ENCODE measurements around the gene MRPS30.
"Not testable (repeated sequence)": the region's sequence is repeated elsewhere in the genome, so short reads cannot be mapped to it uniquely, and the experiment has no call there.

MRPS30 gene

DNA sequence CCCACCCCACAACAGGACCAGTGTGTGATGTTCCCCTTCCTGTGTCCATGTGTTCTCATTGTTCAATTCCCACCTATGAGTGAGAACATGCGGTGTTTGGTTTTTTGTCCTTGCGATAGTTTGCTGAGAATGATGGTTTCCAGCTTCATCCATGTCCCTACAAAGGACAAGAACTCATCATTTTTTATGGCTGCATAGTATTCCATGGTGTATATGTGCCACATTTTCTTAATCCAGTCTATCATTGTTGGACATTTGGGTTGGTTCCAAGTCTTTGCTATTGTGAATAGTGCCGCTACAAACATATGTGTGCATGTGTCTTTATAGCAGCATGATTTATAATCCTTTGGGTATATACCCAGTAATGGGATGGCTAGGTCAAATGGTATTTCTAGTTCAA is 15.9 kb downstream of the MRPS30 start:
- DNase-seq: not testable (repeated sequence)

DNA sequence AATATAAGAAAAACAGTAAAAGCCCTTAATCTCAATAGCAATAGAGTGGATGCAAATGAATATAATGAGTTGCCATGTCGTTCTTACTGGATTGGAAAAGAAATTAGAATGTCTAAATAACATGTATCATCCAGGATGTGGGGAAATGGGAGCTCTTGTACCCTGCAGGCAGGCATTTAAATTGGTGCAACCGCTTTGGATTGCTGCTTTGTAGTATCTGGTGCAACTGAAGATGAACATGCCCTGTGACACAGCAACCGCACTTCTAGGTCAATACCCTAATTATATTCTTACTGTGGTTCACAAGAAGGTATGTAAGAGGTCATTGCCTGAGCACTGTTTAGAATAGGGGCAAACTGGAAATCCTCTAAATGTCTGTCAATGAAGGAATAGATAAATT is 18.9 kb downstream of the MRPS30 start:
- no peak for DNase-seq

- DNase-seq: no peak
Observed at GRCh38 chr5:44828719-44829118, 20.0 kb downstream of the MRPS30 start.

- no peak for DNase-seq
Observed at GRCh38 chr5:44830951-44831350, 22.2 kb downstream of the MRPS30 start.

- DNase-seq: no peak
Observed at GRCh38 chr5:44833249-44833648, 24.5 kb downstream of the MRPS30 start.

GRCh38 chr5:44835693-44836092 is 26.9 kb downstream of the MRPS30 start:
- no peak for DNase-seq

DNA sequence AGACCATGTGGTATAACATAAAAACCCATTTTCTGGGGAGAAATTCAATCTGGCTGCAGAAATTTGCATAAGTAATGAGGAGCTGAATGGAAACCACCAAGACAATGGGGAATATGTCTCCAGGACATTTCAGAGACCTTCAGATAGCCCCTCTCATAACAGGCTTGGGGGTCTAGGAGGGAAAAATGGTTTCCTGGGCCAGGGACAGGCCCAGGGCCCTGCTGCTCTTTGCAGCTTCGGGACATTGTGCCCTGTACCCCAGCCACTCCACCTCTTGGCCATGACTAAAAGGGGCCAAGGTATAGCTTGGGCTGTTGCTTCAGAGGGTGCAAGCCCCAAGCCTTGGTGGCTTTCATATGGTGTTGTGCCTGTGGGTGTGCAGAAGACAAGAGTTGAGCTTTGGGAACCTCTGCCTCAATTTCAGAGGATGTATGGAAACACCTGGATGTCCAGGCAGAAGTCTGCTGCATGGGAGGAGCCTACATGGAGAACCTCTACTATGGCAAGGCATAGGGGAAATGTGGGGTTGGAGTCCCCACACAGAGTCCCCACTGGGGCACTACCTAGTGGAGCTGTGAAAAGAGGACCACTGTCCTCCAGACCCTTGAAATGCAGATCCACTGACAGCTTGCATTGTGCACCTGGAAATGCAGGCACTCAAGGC is 30.4 kb downstream of the MRPS30 start:
- no peak for DNase-seq

- DNase-seq: no peak
Observed at GRCh38 chr5:44842496-44843282, 33.9 kb downstream of the MRPS30 start.

- DNase-seq: no peak
Observed at GRCh38 chr5:44844744-44845143, 36.0 kb downstream of the MRPS30 start.

DNA sequence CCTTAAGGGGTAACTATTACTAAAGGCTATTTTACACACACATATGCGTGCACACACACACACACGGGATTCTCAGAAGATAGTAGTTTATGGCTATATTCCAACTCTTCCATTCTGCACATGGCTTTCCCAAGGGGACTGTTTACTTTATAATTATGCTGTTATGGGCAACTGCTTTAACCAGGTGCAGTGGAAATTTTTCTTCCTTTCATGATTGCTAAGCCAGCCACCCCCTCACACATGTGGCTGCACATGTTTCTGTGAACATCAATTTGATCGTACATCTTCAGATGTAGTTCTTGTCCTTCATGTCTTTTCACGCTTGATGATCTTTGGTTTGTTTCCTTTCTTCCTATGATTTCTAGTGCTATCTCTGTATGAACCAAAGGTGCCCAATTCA is 37.0 kb downstream of the MRPS30 start:
- no peak for DNase-seq

GRCh38 chr5:44847206-44847852 is 38.6 kb downstream of the MRPS30 start:
- no peak for DNase-seq

- no peak for DNase-seq
Observed at GRCh38 chr5:44860267-44860666, 51.5 kb downstream of the MRPS30 start.

- no peak for DNase-seq
Observed at GRCh38 chr5:44862808-44863207, 54.1 kb downstream of the MRPS30 start.
